NCI-H1048 (cell line): ENCODE results near the gene NPDC1.
"Not testable (repeated sequence)": the region's sequence is repeated elsewhere in the genome, so short reads cannot be mapped to it uniquely, and the experiment has no call there.

Experiments used
- DNase-seq: peaks from one replicate; lab custom pipeline; 2025; lab: John Stamatoyannopoulos, UW

Gene NPDC1

DNA sequence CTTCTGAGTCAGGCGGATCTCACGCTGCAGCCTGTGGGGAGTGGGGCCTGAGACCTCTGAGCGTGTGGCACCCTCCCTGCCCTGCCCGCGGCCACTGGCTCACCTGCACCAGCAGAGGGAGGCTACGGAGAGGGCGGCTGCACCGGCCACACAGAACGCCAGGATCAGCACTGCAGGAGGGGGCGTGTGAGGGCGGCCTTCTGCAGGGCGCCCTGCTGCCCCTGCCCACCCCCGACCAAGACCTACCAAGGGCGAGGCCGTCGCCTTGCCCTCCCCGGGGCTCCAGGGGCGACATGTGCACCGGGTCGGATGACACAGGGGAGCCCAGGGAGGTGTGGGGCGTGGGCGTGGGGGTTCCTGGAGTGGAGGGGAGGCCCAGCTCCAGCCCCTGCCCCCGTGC is 5.4 kb downstream of the NPDC1 start:
- no peak for DNase-seq

- no peak for DNase-seq
Observed at GRCh38 chr9:137039611-137040366, 6.2 kb downstream of the NPDC1 start.

DNA sequence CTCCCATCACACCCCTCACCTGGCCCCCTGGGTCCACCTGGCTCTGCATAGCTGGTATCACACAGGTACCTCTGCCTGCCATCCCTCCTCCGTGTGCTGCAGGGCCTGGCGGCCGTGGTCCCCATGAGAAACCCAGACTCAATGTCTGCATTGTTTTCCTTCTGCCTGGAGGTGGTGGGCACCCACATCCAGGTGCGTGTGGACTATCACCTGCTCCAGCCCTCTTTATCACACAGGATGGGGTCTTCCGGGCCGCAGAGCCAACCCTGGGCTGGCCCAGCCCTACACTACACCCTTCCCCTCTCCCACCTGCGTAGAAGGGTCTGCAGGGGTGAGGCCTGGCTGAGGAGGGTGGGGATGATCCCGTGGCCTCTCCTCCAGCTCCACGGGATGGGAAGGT is 7.1 kb downstream of the NPDC1 start:
- DNase-seq, result no peak

GRCh38 chr9:137037483-137037882 is 8.5 kb downstream of the NPDC1 start:
- DNase-seq, result no peak

DNA sequence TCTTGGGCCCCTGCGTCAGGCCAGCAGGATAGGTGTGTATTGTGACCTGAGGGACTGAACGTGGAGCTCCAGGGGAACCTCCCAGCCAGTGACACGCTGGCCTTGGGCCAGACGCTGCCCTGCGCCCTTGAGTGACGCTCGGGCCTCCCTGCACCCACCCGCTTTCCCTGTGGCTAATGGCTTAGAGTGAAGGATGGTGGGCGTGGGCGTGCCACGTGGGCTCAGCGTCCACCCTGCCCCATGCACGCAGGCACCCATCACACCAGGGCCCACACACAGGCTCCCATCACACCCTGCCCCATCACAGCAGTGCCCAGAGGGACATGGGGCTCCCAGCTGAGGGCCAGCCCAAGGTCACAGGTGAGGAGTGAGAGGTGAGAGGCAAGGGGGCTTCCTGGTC is 8.9 kb downstream of the NPDC1 start:
- no peak for DNase-seq

DNA sequence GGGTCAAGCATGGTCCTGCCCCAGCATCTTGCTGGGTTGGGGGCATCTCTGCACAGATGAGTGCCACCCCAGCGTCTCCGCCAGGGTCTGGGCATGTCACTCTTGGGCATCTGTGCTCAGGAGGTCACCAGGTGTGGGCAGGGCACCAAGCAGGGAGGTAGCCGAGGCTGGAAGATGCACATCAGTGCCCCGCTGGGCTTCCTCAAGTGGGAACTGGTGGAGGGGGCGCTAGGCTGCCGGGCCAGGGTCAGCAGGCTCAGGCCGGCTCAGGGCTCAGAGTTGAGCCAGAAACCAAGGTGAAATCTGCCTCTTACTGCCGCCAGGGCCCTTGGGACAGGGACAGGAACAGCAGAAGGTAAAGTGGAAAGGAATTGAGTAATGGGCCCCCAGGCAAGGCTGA is 10.0 kb downstream of the NPDC1 start:
- no peak for DNase-seq

- DNase-seq, result no peak
Observed at GRCh38 chr9:137035507-137035834, 10.5 kb downstream of the NPDC1 start.

DNA sequence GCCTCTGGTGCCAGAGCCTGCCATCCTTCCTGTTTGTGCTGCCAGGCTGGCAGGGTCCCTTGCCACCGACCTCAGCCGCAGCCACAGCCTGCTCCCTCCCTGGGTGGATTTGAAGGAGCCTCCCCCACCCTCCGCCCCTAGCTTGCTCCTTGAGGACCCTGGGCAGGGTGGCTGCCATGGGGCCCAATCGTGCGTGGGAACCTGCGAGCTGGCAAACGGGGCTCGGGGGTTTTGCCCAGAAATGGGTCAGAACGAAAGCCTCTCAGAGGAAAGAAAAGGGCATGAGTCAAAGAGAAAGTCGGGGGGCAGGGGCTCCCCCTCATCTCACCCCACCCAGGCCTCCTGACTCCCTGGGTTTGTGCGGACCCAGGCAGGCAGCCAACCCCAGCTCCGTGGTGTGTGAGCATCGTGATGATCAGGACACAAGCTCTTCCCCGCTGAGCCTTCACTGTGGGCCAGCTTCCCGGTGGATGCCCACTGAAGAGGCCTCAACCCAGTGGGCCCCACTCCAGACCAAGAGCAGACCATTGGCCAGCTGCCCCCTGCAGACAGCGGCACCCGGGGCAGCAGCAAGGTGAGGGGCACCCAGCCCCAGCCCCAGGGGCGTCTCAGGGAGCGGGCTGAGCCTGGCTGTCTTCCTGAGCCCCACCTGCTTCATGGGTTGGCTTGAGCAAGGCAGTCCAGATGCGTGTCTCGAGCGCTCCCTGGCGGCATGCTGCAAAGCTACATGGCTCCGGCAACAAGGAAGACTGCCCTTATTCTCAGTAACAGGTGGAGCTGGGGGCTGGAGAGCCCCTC is 11.1 kb downstream of the NPDC1 start:
- peak; percentile 20 for DNase-seq

GRCh38 chr9:137034039-137034708 is 11.8 kb downstream of the NPDC1 start:
- DNase-seq, result no peak

DNA sequence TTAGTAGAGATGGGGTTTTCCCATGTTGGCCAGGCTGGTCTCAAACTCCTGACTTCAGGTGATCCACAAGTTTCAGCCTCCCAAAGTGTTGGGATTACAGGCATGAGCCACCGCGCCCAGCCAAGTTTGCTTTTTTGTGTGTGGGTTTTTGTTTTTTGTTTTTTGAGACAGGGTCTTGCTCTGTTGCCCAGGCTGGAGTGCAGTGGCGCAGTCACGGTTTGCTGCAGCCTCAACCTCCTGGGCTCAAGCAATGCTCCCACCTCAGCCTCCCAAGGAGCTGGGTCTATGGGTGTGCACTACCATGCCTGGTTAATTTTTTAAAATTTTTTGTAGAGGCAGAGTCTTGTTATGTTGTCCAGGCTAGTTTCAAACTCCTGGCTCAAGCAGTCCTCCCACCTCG is 12.5 kb downstream of the NPDC1 start:
- DNase-seq, result not testable (repeated sequence)

- no peak for DNase-seq
Observed at GRCh38 chr9:137032858-137033257, 13.1 kb downstream of the NPDC1 start.

DNA sequence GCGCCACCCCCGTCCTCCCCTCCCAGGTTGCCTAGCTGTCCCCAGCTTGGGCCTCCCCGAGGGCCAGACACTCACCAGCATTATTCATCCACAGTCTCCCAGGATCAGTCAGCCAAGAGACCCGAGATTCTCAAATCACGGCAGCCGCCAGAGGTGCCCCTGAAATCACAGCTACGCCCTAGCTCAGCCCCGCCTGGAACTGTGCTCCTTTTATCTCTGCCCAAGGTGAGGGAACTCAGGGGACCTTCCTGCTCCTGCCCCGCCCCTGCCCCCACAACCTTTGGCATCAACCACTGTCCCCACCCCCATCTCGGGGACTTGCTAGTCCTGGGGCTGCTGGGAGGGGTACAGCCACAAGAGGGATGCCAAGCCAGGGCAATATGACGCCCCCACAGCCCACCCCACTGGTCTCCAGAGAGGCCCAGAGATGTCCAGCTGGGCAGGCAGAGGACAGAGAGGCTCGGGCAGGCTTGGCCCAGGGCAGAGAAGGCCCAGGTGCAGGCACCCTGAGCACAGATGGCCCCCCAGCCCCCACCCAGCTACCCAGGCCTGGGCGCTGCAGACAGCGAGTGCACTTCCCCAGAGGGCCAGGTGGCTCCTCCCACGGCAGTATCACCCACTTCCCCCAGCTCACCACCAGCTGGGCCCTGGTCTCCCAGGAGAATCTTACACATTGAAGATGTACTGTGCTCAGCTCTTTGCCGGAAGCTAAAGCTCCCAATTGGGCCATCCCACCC is 13.9 kb downstream of the NPDC1 start, which contains the start of gene FUT7:
Gene FUT7 (minus strand): TSS at position 185 of the 737 bp plus-strand sequence. CDS start 97 bp downstream, at position 88.
- no peak for DNase-seq

- no peak for DNase-seq
Observed at GRCh38 chr9:137030538-137031527, 15.1 kb downstream of the NPDC1 start.

GRCh38 chr9:137030006-137030405 is 16.0 kb downstream of the NPDC1 start:
- DNase-seq, result no peak

DNA sequence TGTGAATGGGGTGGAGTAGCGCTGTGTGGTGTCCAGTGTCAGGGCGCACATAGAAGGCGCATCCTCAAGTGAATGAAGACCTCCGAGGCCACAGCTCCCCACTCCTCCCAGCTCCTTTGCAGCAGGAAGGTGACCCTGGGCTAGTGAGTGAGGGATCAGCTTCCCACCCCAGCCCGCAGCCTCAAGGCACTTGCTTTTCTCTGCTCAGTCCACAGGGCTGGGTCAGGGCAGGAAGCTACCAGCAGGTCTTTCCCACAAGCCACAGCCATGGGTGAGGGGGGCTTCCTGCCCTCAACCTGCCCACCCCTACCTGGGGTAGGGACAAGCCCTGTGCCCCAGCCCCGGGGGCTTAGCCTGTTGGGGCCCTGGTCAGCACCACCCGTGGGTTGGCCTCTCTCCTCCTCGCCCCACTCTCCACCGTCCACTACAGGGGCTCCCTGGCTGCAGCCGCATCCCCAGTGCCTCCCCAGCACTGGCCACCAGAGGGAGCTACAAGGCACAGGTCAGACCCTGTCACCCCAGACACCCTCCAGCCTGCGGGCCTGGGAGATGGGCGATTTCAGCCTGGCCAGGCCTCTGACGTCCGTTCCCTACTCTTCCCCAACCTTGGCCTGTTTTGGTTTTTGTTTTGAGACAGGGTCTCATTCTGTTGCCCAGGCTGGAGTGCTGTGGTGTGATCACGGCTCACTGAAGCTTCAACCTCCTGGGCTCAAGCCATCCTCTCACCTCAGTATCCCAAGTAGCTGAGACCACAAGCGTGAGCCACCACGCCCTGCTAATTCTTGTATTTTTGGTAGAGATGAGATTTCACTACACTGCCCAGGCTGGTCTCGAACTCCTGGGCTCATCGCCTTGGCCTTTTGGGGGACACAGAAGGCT is 16.7 kb downstream of the NPDC1 start:
- DNase-seq, result no peak

DNA sequence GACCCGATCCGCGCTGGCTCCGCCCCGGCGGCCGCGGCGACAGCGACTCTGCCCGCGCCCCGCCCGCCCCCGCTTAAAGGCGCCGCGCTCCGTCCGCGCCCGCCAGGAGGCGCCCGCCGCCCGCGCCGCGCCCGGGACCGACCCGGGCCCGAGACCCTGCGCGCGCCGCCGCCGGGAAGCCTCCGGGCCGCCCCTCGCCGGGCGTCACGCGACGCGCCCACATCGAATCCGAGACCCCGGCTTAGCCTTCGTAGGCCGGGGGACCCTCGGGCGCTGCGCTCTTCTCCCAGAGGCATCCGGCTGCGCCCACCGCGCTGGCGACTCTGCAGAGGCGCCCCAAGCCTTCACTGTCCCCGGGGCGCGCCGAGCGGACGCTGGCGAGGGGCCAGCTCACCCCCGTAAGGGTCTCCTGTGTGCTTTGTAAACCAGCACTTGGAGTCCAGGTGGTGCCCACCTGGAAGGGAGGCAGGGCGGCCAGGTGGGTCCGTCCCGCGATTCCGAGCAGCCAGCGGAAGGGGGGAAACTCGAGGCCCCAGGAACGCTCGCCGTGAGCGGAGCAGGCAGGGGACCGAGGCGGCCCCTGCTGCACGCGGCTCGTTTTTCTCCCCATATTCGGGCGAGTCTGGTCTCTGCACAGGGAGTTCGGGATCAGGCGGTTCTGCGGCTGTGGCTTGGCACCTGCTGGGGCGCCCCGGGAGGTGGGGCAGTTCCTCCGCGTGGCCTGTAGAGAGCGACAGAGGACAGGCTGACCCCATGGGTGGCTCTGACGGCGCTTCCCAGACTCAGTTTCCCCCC is 17.5 kb downstream of the NPDC1 start:
- no peak for DNase-seq

- peak; percentile 35 for DNase-seq
Observed at GRCh38 chr9:137027369-137028262, 18.4 kb downstream of the NPDC1 start, which contains the start of gene ABCA2. Gene ABCA2, minus strand, starts transcription at chr9:137028237. Its CDS starts 97 bp downstream, at chr9:137028140.

DNA sequence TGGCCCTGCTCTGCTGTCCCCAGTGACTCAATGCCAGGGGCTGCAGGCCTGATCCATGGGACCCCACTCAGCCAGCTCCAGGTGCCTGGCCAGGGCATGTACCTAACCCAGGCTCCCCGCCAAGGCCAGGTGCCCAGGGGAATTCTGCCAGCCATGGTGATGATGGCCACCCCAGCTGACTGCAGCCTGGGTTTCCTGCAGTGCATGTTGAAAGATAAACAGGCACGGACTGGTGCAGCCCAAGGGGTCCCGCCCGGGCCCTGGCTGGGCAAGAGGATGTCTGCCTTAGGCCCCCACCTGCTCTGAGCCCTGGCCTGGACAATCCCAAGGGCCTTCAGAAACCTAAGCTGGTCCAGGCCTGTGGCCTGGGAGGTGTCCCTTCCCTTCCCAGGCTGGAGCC is 19.1 kb downstream of the NPDC1 start:
- no peak for DNase-seq
